Stimulated activated CD4-positive, alpha-beta T cell treated with anti-CD3 and anti-CD28 coated beads, Interleukin-1b, Interleukin-23, amount 100 ng/mL, for 1 hour (primary cell): ENCODE data around the gene KIN.
A peak's percentile ranks its signal among the peaks of the same experiment; 100 is the strongest.
"Not testable (repeated sequence)": the region's sequence is repeated elsewhere in the genome, so short reads cannot be mapped to it uniquely, and the experiment has no call there.

Source experiments
- DNase-seq, 2 donors: peaks; one replicate each; pipeline ENCODE4 v3.0.0-alpha.2; 2020; ENCODE audit warnings: low read depth in 2 of 2

Gene KIN

GRCh38 chr10:7787857-7788638 is at the start of gene KIN, which contains the start of gene ATP5F1C:
Gene KIN (minus strand): TSS chr10:7787993. CDS start chr10:7787933, 60 bp downstream.
Gene ATP5F1C (plus strand): TSS chr10:7788177. CDS start chr10:7788208, 31 bp downstream.
- peak; percentile 94 for DNase-seq

- no peak for DNase-seq
These were observed 48.8 kb upstream of the KIN start for GRCh38 chr10:7836571-7836970.

GRCh38 chr10:7834262-7834661 is 46.5 kb upstream of the KIN start:
- DNase-seq = no peak

DNA sequence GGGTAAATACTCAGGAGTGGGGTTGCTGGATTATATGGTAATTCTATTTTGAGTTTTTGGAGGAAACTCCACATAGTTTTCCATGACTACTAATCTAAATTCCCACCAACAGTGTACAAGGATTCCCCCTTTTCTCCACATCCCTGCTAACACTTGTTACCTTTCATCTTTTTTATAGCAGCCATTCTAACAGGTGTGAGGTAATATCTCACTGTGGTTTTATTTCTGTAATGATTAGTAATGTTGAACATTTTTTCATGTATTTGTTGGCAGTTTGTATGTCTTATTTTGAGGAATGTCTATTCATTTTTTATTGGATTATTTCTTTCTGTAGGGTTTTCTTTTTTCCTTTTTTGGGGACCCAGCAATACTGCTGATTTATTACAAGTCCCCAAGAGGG is 45.4 kb upstream of the KIN start:
- no peak for DNase-seq

DNA sequence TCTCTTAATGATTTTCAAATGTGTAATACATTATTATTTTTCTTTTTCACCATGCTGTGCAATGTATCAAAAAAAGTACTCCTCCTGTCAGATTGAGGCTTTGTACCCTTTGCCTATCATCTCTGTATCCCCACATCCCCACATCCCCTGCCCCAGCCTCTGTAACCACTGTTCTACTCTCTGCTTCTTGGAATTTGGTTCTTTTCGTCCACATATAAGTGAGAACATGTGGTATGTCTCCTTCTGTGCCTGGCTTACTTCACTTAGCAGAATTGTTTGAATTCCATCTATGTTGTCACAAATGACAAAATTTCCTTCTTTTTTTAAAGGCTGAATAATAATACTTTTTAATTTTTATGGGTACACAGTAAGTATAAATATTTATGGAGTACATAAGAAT is 44.3 kb upstream of the KIN start:
- no peak for DNase-seq

- no peak for DNase-seq
These were observed 41.6 kb upstream of the KIN start for GRCh38 chr10:7829289-7829834.

- no peak for DNase-seq
These were observed 39.2 kb upstream of the KIN start for GRCh38 chr10:7826971-7827370.

GRCh38 chr10:7824251-7824650 is 36.5 kb upstream of the KIN start:
- no peak for DNase-seq

GRCh38 chr10:7819121-7819460 is 31.3 kb upstream of the KIN start:
- no peak for DNase-seq

- DNase-seq = peak; percentile 70 to 89
These were observed 30.7 kb upstream of the KIN start, which contains the start of gene TAF3 for GRCh38 chr10:7818295-7819120. Gene TAF3 (plus strand): TSS chr10:7818505. CDS start chr10:7818710, 205 bp downstream.

DNA sequence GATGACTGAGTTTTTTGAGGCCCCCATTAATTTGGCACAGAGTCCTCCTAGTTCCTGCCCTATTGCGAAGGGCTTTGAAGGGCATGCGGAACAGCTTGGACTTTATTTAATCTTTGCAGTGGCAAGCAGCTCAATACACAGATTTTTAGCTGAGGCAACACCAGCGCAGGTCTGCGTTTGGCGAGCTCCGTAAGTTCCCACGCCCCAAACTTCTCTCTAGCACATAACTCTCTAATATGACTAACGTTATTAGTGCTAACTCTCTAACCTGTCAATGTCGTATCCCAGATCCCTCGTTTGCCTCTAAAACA is 30.1 kb upstream of the KIN start:
- no peak for DNase-seq

DNA sequence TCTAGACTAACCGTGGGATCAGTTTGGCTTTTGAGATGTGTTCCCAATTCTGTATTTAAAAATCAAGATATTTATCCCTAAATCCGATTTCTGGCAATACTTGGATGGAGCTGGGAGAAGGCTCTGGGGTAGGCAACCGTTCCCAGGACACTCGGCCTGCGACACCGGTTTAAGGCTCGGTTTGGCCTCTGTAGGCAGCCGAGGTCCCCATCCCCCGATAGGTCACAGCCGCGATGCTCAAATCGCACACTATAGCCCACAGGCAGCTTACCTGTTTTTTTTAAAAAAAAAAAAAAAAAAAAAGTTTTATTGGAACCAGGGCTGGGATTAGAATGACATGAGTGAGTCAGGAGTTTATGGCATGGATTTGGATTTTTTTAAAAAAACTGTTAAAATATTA is 29.8 kb upstream of the KIN start:
- no peak for DNase-seq

- DNase-seq = no peak
These were observed 25.7 kb upstream of the KIN start for GRCh38 chr10:7813481-7813880.

GRCh38 chr10:7811743-7812142 is 23.9 kb upstream of the KIN start:
- DNase-seq = not testable (repeated sequence)

DNA sequence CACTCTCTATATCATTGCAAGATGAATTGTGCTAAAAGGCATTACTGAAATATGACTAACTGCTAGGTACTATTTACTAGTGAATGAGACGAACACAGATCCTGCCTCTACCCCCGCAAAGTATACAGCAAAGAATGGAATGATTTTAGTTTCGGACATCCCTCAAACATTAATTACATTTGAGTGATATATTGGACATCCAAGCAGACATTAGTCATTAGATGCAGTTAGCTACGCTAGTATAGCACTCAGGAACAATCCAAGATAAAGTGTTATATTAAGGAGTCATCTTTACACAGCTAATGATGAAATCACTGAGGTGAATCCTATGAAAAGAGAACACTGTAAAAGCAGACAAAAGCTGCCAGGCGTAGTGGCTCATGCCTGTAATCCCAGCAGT is 23.2 kb upstream of the KIN start:
- no peak for DNase-seq

- DNase-seq = no peak
These were observed 22.6 kb upstream of the KIN start for GRCh38 chr10:7810443-7810842.

GRCh38 chr10:7808686-7809267 is 21.0 kb upstream of the KIN start:
- DNase-seq = no peak

- no peak for DNase-seq
These were observed 16.9 kb upstream of the KIN start for GRCh38 chr10:7804741-7805140.

GRCh38 chr10:7804216-7804615 is 16.4 kb upstream of the KIN start:
- DNase-seq = no peak

DNA sequence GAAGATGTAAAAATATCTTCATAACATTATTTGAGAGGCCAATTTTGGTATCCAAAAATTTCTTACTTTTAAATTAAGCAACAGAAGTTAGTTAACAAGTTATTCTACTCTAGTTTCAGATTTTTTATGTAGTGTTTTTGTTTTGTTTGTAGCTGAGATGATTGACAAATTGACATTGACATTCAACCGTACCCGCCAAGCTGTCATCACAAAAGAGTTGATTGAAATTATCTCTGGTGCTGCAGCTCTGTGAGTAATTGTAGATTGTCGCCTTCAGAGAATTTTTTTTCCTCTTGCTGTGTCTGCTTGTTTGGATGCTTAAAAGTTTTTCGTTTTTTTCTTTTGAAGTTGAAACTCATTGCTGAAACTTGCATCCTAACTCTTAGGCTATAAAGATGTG is 14.8 kb upstream of the KIN start:
- no peak for DNase-seq

GRCh38 chr10:7797582-7797981 is 9.8 kb upstream of the KIN start:
- DNase-seq = no peak

DNA sequence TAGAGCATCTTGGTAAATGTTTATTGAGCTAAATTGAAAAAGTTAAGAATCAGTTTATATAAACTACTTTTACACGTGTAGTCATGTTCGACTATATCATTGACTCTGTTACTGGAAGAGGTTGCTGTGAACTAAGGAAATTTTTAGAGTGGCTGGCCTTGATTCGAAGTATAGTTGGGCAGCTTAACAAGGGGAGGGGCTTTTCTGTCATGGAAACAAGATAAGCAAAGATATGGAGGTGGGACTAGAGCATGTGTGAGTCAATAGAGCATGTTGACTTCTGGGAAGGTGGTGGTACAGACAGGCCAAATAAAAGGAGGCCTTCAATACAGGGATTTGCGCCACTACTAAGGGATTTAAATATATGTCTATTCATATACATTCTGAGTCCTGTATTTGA is 7.8 kb upstream of the KIN start:
- DNase-seq = no peak
